ENCODE results near the gene IDE. TPM values are rescaled to one million over a fixed set of nuclear protein-coding genes. Genes with fewer than 3 reads are reported as not detected.

Gene IDE
- 10 to 100 TPM; 26.8 to 34.3 TPM for total RNA-seq

GRCh38 chr10:92573798-92574547, at the start of gene IDE:
TSS of gene IDE (minus strand) at chr10:92574093. CDS start at chr10:92574019, 74 bp downstream.

GRCh38 chr10:92592761-92593618, 19.1 kb upstream of the IDE start, which contains the start of gene KIF11:
TSS of gene KIF11 (plus strand) at chr10:92593130. CDS start at chr10:92593376, 246 bp downstream.

Other genes with a start within 250 kb of the IDE start
- 10 to 100 TPM; 15.1 to 33.6 TPM for gene KIF11, start 19.0 kb upstream of the IDE start, total RNA-seq
- gene HHEX, start 115.9 kb upstream of the IDE start, total RNA-seq: 1 to 10 TPM in 1 of 2 donors, under 1 TPM in 1; 0.69 to 9.0 TPM